HTR-8/SVneo (cell line): ENCODE results near the gene CAMK1D.
"Not testable (repeated sequence)": the region's sequence is repeated elsewhere in the genome, so short reads cannot be mapped to it uniquely, and the experiment has no call there.

Source experiments
- DNase-seq: peaks from one replicate; pipeline ENCODE4 v3.0.0; 2011; ENCODE audit warnings: low spot score, mixed read lengths; ENCODE audit not compliant: insufficient read length
- FAIRE-seq: peaks from 2 replicates; lab custom pipeline; 2011; peaks lifted over from hg19 to GRCh38; lab: Jason Lieb, UNC

The CAMK1D gene

DNA sequence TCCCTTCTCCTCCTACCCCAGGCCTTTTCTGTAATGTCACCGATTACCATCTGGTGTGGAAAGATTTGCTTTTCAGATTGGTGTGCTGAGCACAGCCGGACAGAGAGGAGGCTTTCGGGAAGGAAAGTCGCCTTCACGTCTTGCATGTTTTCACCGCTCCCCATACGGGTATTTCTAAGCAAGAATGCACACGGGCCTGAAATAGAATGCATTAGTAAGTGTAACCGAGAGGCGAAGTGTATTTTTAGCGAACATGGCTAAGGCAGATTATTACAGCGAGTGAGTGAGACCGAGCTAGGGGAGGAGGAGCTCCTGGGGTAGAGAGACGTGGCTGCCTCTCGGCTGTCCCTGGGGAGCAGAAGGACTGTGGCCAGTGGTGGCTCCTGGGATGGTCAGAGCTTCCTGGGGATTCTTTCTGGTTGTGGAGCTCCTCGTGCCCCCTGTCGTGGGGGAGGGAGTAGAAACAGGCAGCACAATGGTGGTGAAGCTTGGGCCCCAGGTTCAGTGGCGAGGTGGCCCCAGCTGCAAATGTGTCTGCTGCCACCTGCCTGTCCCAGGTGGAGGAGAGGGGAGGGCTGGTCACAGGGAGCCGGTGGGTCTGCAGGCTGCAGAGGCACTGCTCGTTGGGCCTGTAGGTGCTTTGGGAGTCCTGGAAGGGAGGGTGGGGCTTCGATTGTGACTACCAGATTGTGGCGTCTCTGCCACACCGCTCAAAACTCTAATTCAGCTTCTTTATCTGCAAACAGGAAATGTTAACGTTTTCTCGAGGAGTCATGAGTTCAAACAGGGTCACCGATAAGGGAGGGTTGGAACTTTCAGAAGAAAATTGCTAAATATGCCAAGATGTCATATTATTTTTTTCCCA lies 135.8 kb downstream of the CAMK1D start:
- FAIRE-seq: no peak

GRCh38 chr10:12487366-12487765 lies 138.0 kb downstream of the CAMK1D start:
- FAIRE-seq (no peak), DNase-seq (no peak)

More for the DNA sequence above, 135.8 kb downstream of the CAMK1D start:
- DNase-seq: no peak

DNA sequence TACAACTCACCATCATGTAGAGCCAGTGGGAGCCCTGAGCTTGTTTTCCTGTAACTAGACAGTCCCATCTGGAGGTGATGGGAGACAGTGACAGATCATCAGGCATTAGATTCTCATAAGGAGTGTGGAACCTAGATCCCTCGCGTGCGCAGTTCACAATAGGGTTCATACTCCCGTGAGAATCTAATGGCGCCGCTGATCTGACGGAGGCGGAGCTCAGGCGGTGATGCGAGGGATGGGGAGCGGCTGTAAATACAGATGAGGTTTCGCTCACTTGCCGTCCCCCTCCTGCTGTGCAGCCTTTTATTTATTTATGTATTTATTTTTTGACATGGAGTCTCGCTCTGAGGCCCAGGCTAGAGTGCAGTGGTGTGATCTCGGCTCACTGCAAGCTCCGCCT lies 139.3 kb downstream of the CAMK1D start:
- FAIRE-seq: no peak
- DNase-seq: no peak

- no peak for DNase-seq
- FAIRE-seq: no peak
Measured at GRCh38 chr10:12489357-12489756, 140.0 kb downstream of the CAMK1D start.

GRCh38 chr10:12489806-12490205 lies 140.5 kb downstream of the CAMK1D start:
- FAIRE-seq (no peak), DNase-seq (no peak)

- FAIRE-seq (no peak), DNase-seq (no peak)
Measured at GRCh38 chr10:12490963-12491362, 141.6 kb downstream of the CAMK1D start.

DNA sequence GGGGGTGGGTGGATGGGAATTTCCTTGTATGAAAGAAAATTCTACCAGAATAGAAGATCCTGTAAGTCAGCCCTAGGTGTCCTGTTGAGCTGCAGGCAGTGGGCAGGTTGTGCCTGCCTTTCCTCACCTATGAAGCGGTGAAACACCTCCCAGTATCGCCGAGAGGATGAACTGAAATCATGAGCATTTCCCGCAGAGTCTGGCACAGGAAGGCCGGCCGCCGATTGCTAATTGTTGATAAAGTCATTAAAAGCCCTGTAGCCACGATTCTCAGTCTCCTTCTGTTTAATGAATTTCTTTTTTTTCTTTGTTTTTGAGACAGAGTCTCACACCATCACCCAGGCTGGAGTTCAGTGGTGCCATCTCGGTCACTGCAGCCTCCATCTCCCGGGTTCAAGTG lies 142.1 kb downstream of the CAMK1D start:
- FAIRE-seq (no peak), DNase-seq (no peak)

- DNase-seq: no peak
- no peak for FAIRE-seq
Measured at GRCh38 chr10:12492016-12492415, 142.7 kb downstream of the CAMK1D start.

DNA sequence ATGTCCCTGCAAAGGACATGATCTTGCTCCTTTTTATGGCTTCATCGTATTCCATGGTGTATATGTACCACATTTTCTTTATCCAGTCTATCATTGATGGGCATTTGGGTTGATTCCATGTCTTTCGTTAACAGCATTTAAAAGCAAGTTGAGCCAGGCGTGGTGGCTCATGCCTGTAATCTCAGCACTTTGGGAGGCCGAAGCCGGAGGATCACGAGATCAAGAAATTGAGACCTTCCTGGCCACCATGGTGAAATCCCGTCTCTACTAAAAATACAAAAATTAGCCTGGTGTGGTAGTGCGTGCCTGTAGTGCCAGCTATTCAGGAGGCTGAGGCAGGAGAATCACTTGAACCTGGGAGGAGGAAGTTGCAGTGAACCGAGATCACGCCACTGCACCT lies 147.7 kb downstream of the CAMK1D start:
- DNase-seq, FAIRE-seq: not testable (repeated sequence)

DNA sequence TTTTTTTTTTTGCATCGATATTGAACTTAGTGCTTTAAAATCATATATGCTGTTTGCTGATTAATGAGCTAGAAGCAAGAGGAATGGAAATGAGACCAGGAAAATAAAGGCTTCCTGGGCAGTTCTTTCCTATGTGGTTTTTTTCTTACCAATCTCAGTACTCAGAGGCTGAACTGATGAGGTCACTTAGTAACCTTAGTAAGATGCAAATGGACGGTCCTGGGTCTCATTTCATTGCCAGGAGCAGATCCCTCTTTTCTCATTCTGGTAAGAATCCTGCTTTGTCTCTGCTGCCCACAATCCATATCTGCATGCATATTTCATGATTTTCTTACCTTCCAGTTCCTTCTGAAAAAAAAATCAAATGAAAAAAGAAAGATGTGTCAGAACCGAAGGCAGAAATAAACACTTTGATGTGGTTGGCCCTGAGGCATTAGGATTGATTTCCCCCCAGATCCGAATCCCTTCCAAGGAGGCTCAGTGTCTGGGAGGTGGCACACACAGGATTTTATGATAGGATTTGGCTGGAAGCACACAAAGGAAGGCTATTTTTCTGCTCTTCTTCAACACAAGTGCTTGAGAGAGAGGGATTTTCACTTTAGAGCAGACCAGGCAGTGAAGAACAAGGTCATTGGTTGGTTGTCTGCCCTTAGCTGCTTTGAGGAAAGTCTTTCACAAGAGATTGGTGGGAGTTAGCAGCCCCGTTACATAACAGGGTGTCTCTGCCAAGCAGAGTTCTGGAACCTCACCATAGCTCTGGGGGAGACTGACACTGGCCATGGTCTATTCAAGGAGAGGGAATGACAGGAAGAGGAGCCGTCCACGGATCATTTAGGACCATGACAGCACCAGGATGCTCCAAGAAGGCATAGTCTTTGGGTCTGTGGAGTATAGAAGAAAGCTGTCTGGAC lies 150.0 kb downstream of the CAMK1D start:
- FAIRE-seq (no peak), DNase-seq (no peak)

- DNase-seq: no peak
- no peak for FAIRE-seq
Measured at GRCh38 chr10:12500381-12501303, 151.3 kb downstream of the CAMK1D start.

GRCh38 chr10:12501324-12501723 lies 152.0 kb downstream of the CAMK1D start:
- DNase-seq (no peak), FAIRE-seq (no peak)

DNA sequence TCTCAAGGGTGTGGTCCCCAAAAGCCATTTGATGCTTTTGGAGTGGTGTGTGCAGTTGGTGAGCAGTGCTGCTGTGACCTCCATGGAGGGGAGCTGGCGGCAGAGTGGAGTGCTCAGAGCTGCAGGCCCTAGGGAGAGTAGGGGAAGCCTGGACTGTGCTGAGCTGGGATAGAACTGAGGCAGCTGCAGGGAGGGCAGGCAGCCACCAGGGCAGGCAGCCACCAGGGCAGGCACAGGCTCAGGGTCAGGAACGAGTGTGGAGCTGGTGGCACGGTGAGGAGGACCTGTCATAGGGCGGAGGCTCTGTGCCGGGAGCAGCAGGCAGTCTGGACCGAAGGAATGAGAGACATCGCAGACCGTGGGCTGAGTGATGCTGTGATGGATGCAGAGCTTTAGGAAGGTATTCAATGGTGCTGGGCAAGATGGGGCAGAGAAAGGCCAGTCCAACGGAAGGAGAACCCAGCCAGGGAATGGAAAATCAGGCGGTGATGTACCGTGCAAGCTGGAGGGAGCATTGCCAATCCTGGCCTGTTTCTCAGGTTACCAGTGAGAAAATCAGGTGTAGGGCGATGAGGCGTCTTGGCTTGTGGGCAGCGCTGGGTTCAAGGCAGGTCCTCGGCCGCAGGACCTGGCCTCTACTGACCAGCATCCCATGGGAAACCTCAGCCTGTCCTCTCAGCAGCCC lies 152.6 kb downstream of the CAMK1D start:
- DNase-seq: no peak
- FAIRE-seq: no peak

GRCh38 chr10:12502526-12503274 lies 153.4 kb downstream of the CAMK1D start:
- FAIRE-seq: no peak
- no peak for DNase-seq

GRCh38 chr10:12503311-12503710 lies 154.0 kb downstream of the CAMK1D start:
- no peak for FAIRE-seq

GRCh38 chr10:12504176-12504575 lies 154.8 kb downstream of the CAMK1D start:
- no peak for FAIRE-seq
- DNase-seq: no peak

More at GRCh38 chr10:12503311-12503710, 154.0 kb downstream of the CAMK1D start:
- no peak for DNase-seq

DNA sequence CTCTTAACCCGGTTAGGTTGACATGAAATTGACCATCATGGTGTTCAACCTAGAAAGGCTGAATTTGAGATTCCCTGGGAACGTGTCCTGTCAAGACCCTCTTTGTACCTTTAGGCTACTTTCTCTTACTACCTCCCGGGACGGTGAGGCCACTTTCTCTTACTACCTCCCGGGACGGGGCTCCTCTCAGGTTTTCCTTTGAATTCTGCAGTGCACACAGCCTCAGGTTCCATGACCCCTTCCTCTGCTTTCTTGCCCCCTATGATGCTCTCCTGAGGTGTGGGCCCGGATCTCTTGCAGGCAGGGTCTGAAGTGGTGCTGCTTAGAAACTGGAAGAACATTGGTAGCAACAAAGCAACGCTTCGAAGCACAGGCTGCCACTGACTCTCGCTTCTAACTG lies 155.3 kb downstream of the CAMK1D start:
- FAIRE-seq (no peak), DNase-seq (no peak)

- DNase-seq: no peak
- no peak for FAIRE-seq
Measured at GRCh38 chr10:12505683-12506082, 156.3 kb downstream of the CAMK1D start.
